Large intestine (tissue), 12 donors: ENCODE data around the gene A4GALT. TPM values are rescaled to one million over a fixed set of nuclear protein-coding genes. Genes with fewer than 3 reads are reported as not detected.

ENCODE experiments used
- DNase-seq, 2 donors: peaks; one replicate each; pipeline versions ENCODE4 v3.0.0 to v3.0.0-alpha.2; 2013
- H3K27ac ChIP-seq: one replicate; pipeline ENCODE4 v1.5.1; 2013; ENCODE audit warnings: low read length
- H3K27me3 ChIP-seq: 2 replicates; pipeline ENCODE4 v1.6.1; 2013; ENCODE audit warnings: low read length; ENCODE audit not compliant: control insufficient read depth, insufficient read depth
- H3K36me3 ChIP-seq: 2 replicates; pipeline ENCODE4 v1.6.1; 2013; ENCODE audit warnings: low read length; ENCODE audit not compliant: control insufficient read depth, insufficient read depth
- H3K4me1 ChIP-seq: one replicate; pipeline ENCODE4 v1.6.1; 2013; ENCODE audit warnings: low read length; ENCODE audit not compliant: control insufficient read depth, insufficient read depth
- H3K4me3 ChIP-seq: one replicate; pipeline ENCODE4 v1.5.1; 2013; ENCODE audit warnings: low read length
- H3K9me3 ChIP-seq: one replicate; pipeline ENCODE4 v1.6.1; 2013; ENCODE audit warnings: mild to moderate bottlenecking, low read depth, low read length, moderate library complexity; ENCODE audit not compliant: control insufficient read depth
- WGBS: methylation state at CpG from one replicate; pipeline ENCODE4 v1.1.5; 2013; ENCODE audit warnings: low lambda C conversion rate; ENCODE audit not compliant: insufficient coverage; 5-methylcytosine and 5-hydroxymethylcytosine counted together
- long read RNA-seq, 11 donors: transcript quantifications; one replicate each; lab custom pipeline, GENCODE V29; 2026
- polyA plus RNA-seq: library from polyadenylated mRNA; unstranded; fragments of 120-200 nt; gene quantifications from one replicate; pipeline ENCODE4 v1.2.1, GENCODE V29; 2013

The A4GALT gene
- 5.5 TPM for polyA plus RNA-seq
- long read RNA-seq, donor 1, partial matches to known transcripts = 0 of 1 reads
- long read RNA-seq, donor 1, other reads (novel, unspliced or antisense) = 0 of 1 reads
- long read RNA-seq, donor 2, partial matches to known transcripts = 0 of 3 reads
- long read RNA-seq, donor 2, other reads (novel, unspliced or antisense) = 0 of 3 reads
- long read RNA-seq, donor 3 = 0 reads
- long read RNA-seq, donor 4 = 0 reads
- long read RNA-seq, donor 5 = 0 reads
- long read RNA-seq, donor 6, partial matches to known transcripts = 0 of 2 reads
- long read RNA-seq, donor 6, other reads (novel, unspliced or antisense) = 0 of 2 reads
- long read RNA-seq, donor 7 = 0 reads
- long read RNA-seq, donor 8, partial matches to known transcripts = 0 of 1 reads
- long read RNA-seq, donor 8, other reads (novel, unspliced or antisense) = 0 of 1 reads
- long read RNA-seq, donor 9, partial matches to known transcripts = 0 of 1 reads
- long read RNA-seq, donor 9, other reads (novel, unspliced or antisense) = 0 of 1 reads
- long read RNA-seq, donor 10, partial matches to known transcripts = 0 of 5 reads
- long read RNA-seq, donor 10, other reads (novel, unspliced or antisense) = 0 of 5 reads
- long read RNA-seq, donor 11 = 0 reads

- peaks cover 2% of the 10 kb centered on the region for H3K4me1 ChIP-seq
Measured at GRCh38 chr22:42720263-42721044, at the start of gene A4GALT. Gene A4GALT (minus strand): TSS chr22:42720870. CDS start chr22:42693951, 26,919 bp downstream.

DNA sequence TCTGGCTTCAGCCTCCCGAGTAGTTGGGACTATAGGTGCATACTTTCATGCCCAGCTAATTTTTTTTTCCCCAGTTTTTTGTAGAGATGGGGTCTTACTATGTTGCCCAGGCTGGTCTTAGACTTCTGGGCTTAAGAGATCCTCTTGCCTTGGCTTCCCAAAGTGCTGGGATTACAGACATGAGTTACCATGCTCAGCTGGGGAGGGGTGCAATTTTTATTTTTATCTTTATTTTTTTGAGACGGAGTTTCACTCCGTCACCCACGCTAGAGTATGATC is 49.7 kb upstream of the A4GALT start:
- H3K4me3 ChIP-seq = no peak overlapping the region
- H3K9me3 ChIP-seq = peaks cover 4% of the 10 kb centered on the region

More at GRCh38 chr22:42720263-42721044, at the start of gene A4GALT:
- Histone ChIP-seq H3K27ac (no peak within 1 kb of the TSS), H3K9me3 (no peaks in the 10 kb centered on the region), H3K27me3 (peaks cover 62% of the 10 kb centered on the region), H3K4me3 (peak within 1 kb of the TSS; percentile 32), H3K36me3 (no peaks in the 10 kb centered on the region)
- DNase-seq = peak in 1 of 2 donors; percentile 27
- WGBS = no CpG with 5 or more reads among the region's 104 CpGs

GRCh38 chr22:42769574-42770447 is 49.1 kb upstream of the A4GALT start:
- Histone ChIP-seq H3K4me3 (no peak overlapping the region), H3K4me1 (peaks cover 20% of the 10 kb centered on the region), H3K27me3 (no peaks in the 10 kb centered on the region), H3K36me3 (no peaks in the 10 kb centered on the region), H3K27ac (no peak overlapping the region), H3K9me3 (peaks cover 4% of the 10 kb centered on the region)
- DNase-seq = peak; percentile 31 to 68
- no CpG with 5 or more reads among the region's 50 CpGs for WGBS

More for the DNA sequence above, 49.7 kb upstream of the A4GALT start:
- Histone ChIP-seq H3K36me3 (no peaks in the 10 kb centered on the region), H3K27ac (no peak overlapping the region), H3K4me1 (peaks cover 20% of the 10 kb centered on the region), H3K27me3 (no peaks in the 10 kb centered on the region)
- DNase-seq = no peak
- 83% methylated on average over 1 of the region's 4 CpGs for WGBS

GRCh38 chr22:42769238-42769573 is 48.5 kb upstream of the A4GALT start:
- no peak for DNase-seq
- WGBS = no CpG with 5 or more reads among the region's 11 CpGs
- Histone ChIP-seq H3K36me3 (no peaks in the 10 kb centered on the region), H3K4me1 (peaks cover 20% of the 10 kb centered on the region), H3K27ac (no peak overlapping the region), H3K4me3 (no peak overlapping the region), H3K27me3 (no peaks in the 10 kb centered on the region), H3K9me3 (peaks cover 4% of the 10 kb centered on the region)

DNA sequence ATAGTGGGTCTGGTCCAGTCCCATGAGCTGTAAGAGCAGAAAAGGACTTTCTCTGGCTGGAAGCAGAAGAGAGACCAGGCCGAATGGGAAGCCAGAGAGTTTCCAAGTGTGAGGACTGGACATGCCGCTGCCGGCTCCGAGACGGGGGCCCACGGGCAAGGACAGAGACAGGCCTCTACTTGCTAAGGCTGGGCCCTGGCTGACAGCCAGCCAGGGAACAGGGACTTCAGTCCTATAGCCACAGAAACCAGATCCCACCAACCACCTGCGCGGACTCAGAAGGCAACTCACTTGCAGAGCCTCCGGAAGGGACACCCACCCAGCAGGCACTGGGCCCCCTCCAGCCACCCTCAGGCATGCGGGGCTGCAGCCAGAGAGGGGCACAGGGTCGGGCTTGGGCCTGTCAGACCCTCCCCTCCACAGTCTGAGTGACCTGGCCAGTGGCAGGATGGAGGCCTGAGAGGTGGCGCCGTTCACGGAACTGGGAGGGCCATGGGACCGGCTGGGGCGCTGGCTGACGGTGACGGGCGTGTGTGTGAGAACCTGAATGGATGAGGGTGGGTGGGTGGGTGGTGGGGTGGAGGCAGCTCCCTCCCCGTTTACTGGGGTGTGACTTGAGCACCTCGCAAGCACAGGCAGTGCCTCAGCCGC is 47.8 kb upstream of the A4GALT start:
- Histone ChIP-seq H3K4me3 (no peak overlapping the region), H3K27ac (no peak overlapping the region), H3K4me1 (peaks cover 20% of the 10 kb centered on the region), H3K36me3 (no peaks in the 10 kb centered on the region), H3K27me3 (no peaks in the 10 kb centered on the region), H3K9me3 (peaks cover 4% of the 10 kb centered on the region)
- no CpG with 5 or more reads among the region's 22 CpGs for WGBS
- DNase-seq = no peak

GRCh38 chr22:42766860-42767259 is 46.2 kb upstream of the A4GALT start:
- no CpG with 5 or more reads among the region's 8 CpGs for WGBS
- peaks cover 4% of the 10 kb centered on the region for H3K9me3 ChIP-seq
- H3K4me1 ChIP-seq = peaks cover 10% of the 10 kb centered on the region
- no peak for DNase-seq
- H3K36me3 ChIP-seq = no peaks in the 10 kb centered on the region
- H3K27me3 ChIP-seq = no peaks in the 10 kb centered on the region
- no peak overlapping the region for H3K4me3 ChIP-seq
- H3K27ac ChIP-seq = no peak overlapping the region

DNA sequence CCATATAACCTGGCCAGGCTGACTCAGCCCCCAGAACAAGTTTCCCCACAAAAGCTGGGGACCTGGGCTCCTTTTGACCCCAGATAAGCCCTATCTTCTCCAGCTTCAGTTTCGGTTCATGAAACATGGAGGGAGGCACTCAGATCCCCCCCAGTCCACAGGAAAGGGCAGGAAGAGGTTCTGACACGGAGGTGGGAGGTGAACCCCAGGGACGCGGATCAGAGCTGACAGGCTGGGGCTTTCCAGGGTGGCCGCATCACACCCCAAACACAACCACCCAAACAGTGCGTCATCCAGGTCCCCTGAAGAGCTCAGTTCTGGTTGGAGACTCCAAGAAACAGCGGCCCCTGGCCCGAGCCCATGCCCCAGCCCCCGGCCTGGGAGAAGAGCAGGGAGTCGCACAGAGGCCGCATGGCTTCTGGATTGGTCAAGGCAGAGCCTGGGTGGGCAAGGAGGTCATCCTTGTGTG is 44.3 kb upstream of the A4GALT start:
- H3K4me3 ChIP-seq = no peak overlapping the region
- no peaks in the 10 kb centered on the region for H3K27me3 ChIP-seq
- WGBS = no CpG with 5 or more reads among the region's 11 CpGs
- no peak overlapping the region for H3K27ac ChIP-seq
- peaks cover 5% of the 10 kb centered on the region for H3K4me1 ChIP-seq
- no peaks in the 10 kb centered on the region for H3K36me3 ChIP-seq
- DNase-seq = peak in 1 of 2 donors; percentile 43
- H3K9me3 ChIP-seq = peaks cover 4% of the 10 kb centered on the region

GRCh38 chr22:42763965-42764480 is 43.4 kb upstream of the A4GALT start:
- H3K4me1 ChIP-seq = no peaks in the 10 kb centered on the region
- no peaks in the 10 kb centered on the region for H3K36me3 ChIP-seq

DNA sequence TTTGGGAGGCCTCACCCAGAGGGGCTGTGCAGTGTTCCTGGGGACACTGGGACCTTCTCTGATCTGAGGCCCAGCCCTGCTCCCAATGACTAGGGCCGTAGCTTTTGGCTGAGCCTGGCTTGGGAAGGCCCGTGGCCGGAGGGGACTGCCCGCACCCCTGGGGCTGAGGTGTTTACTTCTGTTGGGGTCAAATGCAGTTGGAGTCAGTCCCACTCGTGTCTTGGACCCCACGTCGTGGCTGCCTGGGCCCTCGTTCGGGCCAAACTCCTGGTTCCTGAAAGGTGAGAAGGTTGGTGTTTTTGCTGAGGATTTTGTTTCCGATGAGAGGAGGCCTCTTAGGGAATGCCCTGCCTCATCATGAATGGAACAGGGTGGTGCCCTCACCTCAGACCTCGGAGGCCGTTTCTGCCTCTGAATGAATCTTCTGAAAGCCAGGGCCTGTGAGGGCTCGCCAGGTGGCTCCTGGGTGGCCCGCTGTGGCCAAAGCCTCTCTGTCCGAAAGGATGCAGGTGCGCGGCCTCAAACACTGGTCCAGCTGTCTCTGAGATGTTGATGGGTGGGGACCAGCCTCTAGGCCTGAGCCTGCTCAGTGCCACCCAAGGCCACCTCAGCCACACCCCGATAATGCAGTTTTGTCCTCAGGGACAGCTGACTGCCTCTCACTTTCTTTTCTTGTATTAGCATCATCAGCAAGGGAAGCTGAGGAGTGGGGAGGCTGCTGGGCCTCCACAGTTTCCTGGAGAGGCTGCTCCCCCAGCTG is 40.3 kb upstream of the A4GALT start:
- Histone ChIP-seq H3K4me1 (no peaks in the 10 kb centered on the region), H3K27ac (no peak overlapping the region), H3K36me3 (no peaks in the 10 kb centered on the region), H3K27me3 (peaks cover 13% of the 10 kb centered on the region), H3K9me3 (no peaks in the 10 kb centered on the region), H3K4me3 (no peak overlapping the region)
- DNase-seq = no peak
- WGBS = no CpG with 5 or more reads among the region's 18 CpGs

More at GRCh38 chr22:42763965-42764480, 43.4 kb upstream of the A4GALT start:
- no peaks in the 10 kb centered on the region for H3K9me3 ChIP-seq
- no peak overlapping the region for H3K4me3 ChIP-seq
- no peak overlapping the region for H3K27ac ChIP-seq
- DNase-seq = no peak
- no peaks in the 10 kb centered on the region for H3K27me3 ChIP-seq
- no CpG with 5 or more reads among the region's 13 CpGs for WGBS
